Activated T-helper 1 cell treated with anti-CD3 and anti-CD28 coated beads, Interleukin-12 subunit alpha, Interleukin-12 subunit beta, Interleukin-2, Interleukin-4 antibody, amounts not matched to agents 30 ng/mL and 10 ng/mL and 1 ng/mL, durations not matched to agents 14 hours and 24 hours and 36 hours (primary cell): ENCODE measurements around the gene SBSN. TPM values are rescaled to one million over a fixed set of nuclear protein-coding genes. Genes with fewer than 3 reads are reported as not detected.

Experiments used
- DNase-seq: peaks from one replicate; pipeline ENCODE4 v3.0.0; 2021; ENCODE audit warnings: low spot score
- H3K27ac Mint-ChIP-seq: one replicate; pipeline ENCODE4 v1.8.0; 2021; ENCODE audit warnings: mild to moderate bottlenecking, mixed read lengths
- H3K27me3 Mint-ChIP-seq: one replicate; pipeline ENCODE4 v1.8.0; 2022; ENCODE audit warnings: mild to moderate bottlenecking, moderate library complexity, mixed read lengths; ENCODE audit not compliant: insufficient read depth
- H3K36me3 Mint-ChIP-seq: one replicate; pipeline ENCODE4 v1.8.0; 2021; ENCODE audit warnings: low read depth, mixed read lengths
- H3K4me1 Mint-ChIP-seq: one replicate; pipeline ENCODE4 v1.8.0; 2021; ENCODE audit warnings: low read depth, mixed read lengths
- H3K4me3 Mint-ChIP-seq: one replicate; pipeline ENCODE4 v1.8.0; 2021; ENCODE audit warnings: mild to moderate bottlenecking, moderate library complexity, mixed read lengths
- H3K9me3 Mint-ChIP-seq: one replicate; pipeline ENCODE4 v1.8.0; 2021; ENCODE audit warnings: mixed read lengths
- intact Hi-C: fragments of 100-400 bp; cut with micrococcal nuclease; formaldehyde crosslinking; loops from one replicate; pipeline ENCODE4 v1.15.1; 2024
- total RNA-seq: library from RNA; stranded (reverse); gene quantifications from 2 replicates; pipeline ENCODE4 v1.2.3, GENCODE V29; 2022

The SBSN gene
- total RNA-seq, 1 donor from 2014 or later = not detected

- intact Hi-C loops = loop anchor here (1.0 to 5.0 kb wide), 8 partner anchors 7 to 283 kb away; partner anchors contain the start of genes HSPB6, IGFLR1, KMT2B and PROSER3
- peaks cover 4% of the 10 kb centered on the region for H3K27me3 Mint-ChIP-seq
- no peaks in the 10 kb centered on the region for H3K9me3 Mint-ChIP-seq
- peaks cover 25% of the 10 kb centered on the region for H3K4me1 Mint-ChIP-seq
- no peak overlapping the region for H3K27ac Mint-ChIP-seq
- H3K36me3 Mint-ChIP-seq = peaks cover 14% of the 10 kb centered on the region
- no peak overlapping the region for H3K4me3 Mint-ChIP-seq
- no peak for DNase-seq
These were observed 21.9 kb upstream of the SBSN start for GRCh38 chr19:35549879-35550523.

- H3K27ac Mint-ChIP-seq = no peak overlapping the region
These were observed 21.2 kb upstream of the SBSN start for GRCh38 chr19:35549174-35549788.

GRCh38 chr19:35546532-35546931, 18.4 kb upstream of the SBSN start:
- Mint-ChIP-seq H3K4me1 (peaks cover 34% of the 10 kb centered on the region), H3K4me3 (peak overlapping the region; percentile 97)

More at GRCh38 chr19:35549174-35549788, 21.2 kb upstream of the SBSN start:
- no peak overlapping the region for H3K4me3 Mint-ChIP-seq
- intact Hi-C loops = loop anchor here (1.0 to 5.0 kb wide), 8 partner anchors 8 to 282 kb away; partner anchors contain the start of genes HSPB6, IGFLR1, KMT2B and PROSER3
- peaks cover 31% of the 10 kb centered on the region for H3K4me1 Mint-ChIP-seq
- H3K36me3 Mint-ChIP-seq = peaks cover 14% of the 10 kb centered on the region
- DNase-seq = peak; percentile 48
- H3K9me3 Mint-ChIP-seq = no peaks in the 10 kb centered on the region
- peaks cover 4% of the 10 kb centered on the region for H3K27me3 Mint-ChIP-seq

GRCh38 chr19:35545855-35546381, 17.8 kb upstream of the SBSN start:
- Mint-ChIP-seq H3K27me3 (peaks cover under 1% of the 10 kb centered on the region), H3K4me3 (peak overlapping the region; percentile 97), H3K36me3 (peaks cover 19% of the 10 kb centered on the region), H3K4me1 (peaks cover 34% of the 10 kb centered on the region), H3K9me3 (no peaks in the 10 kb centered on the region), H3K27ac (peak overlapping the region; percentile 91)
- intact Hi-C loops = loop anchor here (1.0 to 5.0 kb wide), 9 partner anchors 36 to 279 kb away; partner anchors contain the start of genes FFAR1, HAUS5, HSPB6 and IGFLR1
- DNase-seq = peak; percentile 56

More at GRCh38 chr19:35546532-35546931, 18.4 kb upstream of the SBSN start:
- peaks cover 19% of the 10 kb centered on the region for H3K36me3 Mint-ChIP-seq
- peaks cover 2% of the 10 kb centered on the region for H3K27me3 Mint-ChIP-seq
- H3K27ac Mint-ChIP-seq = peak overlapping the region; percentile 91
- DNase-seq = no peak
- no peaks in the 10 kb centered on the region for H3K9me3 Mint-ChIP-seq
- intact Hi-C loops = loop anchor here (1.0 to 5.0 kb wide), 7 partner anchors 36 to 279 kb away; partner anchors contain the start of genes FFAR1, HSPB6, IGFLR1 and KMT2B

GRCh38 chr19:35545001-35545854, 17.1 kb upstream of the SBSN start, which contains the start of gene TMEM147:
Gene TMEM147, plus strand, starts transcription at chr19:35545626. Its CDS starts 114 bp downstream, at chr19:35545740.
- Mint-ChIP-seq H3K27me3 (no peaks in the 10 kb centered on the region), H3K27ac (peak within 1 kb of the TSS; percentile 91), H3K36me3 (peaks cover 19% of the 10 kb centered on the region), H3K4me3 (peak within 1 kb of the TSS; percentile 97), H3K9me3 (no peaks in the 10 kb centered on the region), H3K4me1 (peaks cover 34% of the 10 kb centered on the region)
- peak; percentile 82 for DNase-seq
- intact Hi-C loops = loop anchor here (1.0 to 5.0 kb wide), 6 partner anchors 67 to 278 kb away; partner anchors contain the start of genes HAUS5, HSPB6, IGFLR1 and KMT2B

- no peaks in the 10 kb centered on the region for H3K9me3 Mint-ChIP-seq
- H3K36me3 Mint-ChIP-seq = peaks cover 18% of the 10 kb centered on the region
- peak overlapping the region; percentile 78 for H3K27ac Mint-ChIP-seq
- no peak for DNase-seq
- intact Hi-C loops = loop anchor here (2.0 kb wide), 1 partner anchor 101 kb away; no protein-coding TSS in a partner anchor
- H3K4me1 Mint-ChIP-seq = peaks cover 31% of the 10 kb centered on the region
- peak overlapping the region; percentile 97 for H3K4me3 Mint-ChIP-seq
- no peaks in the 10 kb centered on the region for H3K27me3 Mint-ChIP-seq
These were observed 16.1 kb upstream of the SBSN start for GRCh38 chr19:35544110-35544802.

- Mint-ChIP-seq H3K36me3 (peaks cover 14% of the 10 kb centered on the region), H3K27me3 (no peaks in the 10 kb centered on the region), H3K27ac (no peak overlapping the region), H3K9me3 (no peaks in the 10 kb centered on the region), H3K4me3 (peak overlapping the region; percentile 19), H3K4me1 (peaks cover 26% of the 10 kb centered on the region)
- DNase-seq = no peak
- intact Hi-C loops = loop anchor here (2.0 kb wide), 1 partner anchor 101 kb away; no protein-coding TSS in a partner anchor
These were observed 15.4 kb upstream of the SBSN start for GRCh38 chr19:35543280-35544109.

- Mint-ChIP-seq H3K9me3 (no peaks in the 10 kb centered on the region), H3K4me1 (peaks cover 23% of the 10 kb centered on the region), H3K4me3 (no peak overlapping the region), H3K36me3 (peaks cover 12% of the 10 kb centered on the region), H3K27me3 (no peaks in the 10 kb centered on the region), H3K27ac (no peak overlapping the region)
- intact Hi-C loops = no loop called here
- no peak for DNase-seq
These were observed 14.1 kb upstream of the SBSN start for GRCh38 chr19:35542209-35542608.

- peaks cover 5% of the 10 kb centered on the region for H3K36me3 Mint-ChIP-seq
- H3K4me1 Mint-ChIP-seq = peaks cover 9% of the 10 kb centered on the region
- DNase-seq = no peak
- H3K27me3 Mint-ChIP-seq = peaks cover 2% of the 10 kb centered on the region
- intact Hi-C loops = no loop called here
- H3K9me3 Mint-ChIP-seq = no peaks in the 10 kb centered on the region
- no peak overlapping the region for H3K4me3 Mint-ChIP-seq
- no peak overlapping the region for H3K27ac Mint-ChIP-seq
These were observed 12.3 kb upstream of the SBSN start for GRCh38 chr19:35540356-35540927.

GRCh38 chr19:35539850-35540249, 11.7 kb upstream of the SBSN start:
- H3K4me3 Mint-ChIP-seq = no peak overlapping the region
- peaks cover 2% of the 10 kb centered on the region for H3K27me3 Mint-ChIP-seq
- no peak for DNase-seq
- H3K27ac Mint-ChIP-seq = no peak overlapping the region
- intact Hi-C loops = no loop called here
- peaks cover 8% of the 10 kb centered on the region for H3K4me1 Mint-ChIP-seq
- H3K36me3 Mint-ChIP-seq = peaks cover 5% of the 10 kb centered on the region
- H3K9me3 Mint-ChIP-seq = no peaks in the 10 kb centered on the region

- H3K4me3 Mint-ChIP-seq = no peak overlapping the region
- intact Hi-C loops = no loop called here
- no peaks in the 10 kb centered on the region for H3K9me3 Mint-ChIP-seq
- H3K27ac Mint-ChIP-seq = no peak overlapping the region
- H3K36me3 Mint-ChIP-seq = peaks cover 5% of the 10 kb centered on the region
- peaks cover 3% of the 10 kb centered on the region for H3K27me3 Mint-ChIP-seq
- H3K4me1 Mint-ChIP-seq = peaks cover 3% of the 10 kb centered on the region
- no peak for DNase-seq
These were observed 11.2 kb upstream of the SBSN start for GRCh38 chr19:35539314-35539713.
